Natural killer cell (primary cell): ENCODE measurements around the gene SRSF7. TPM values are rescaled to one million over a fixed set of nuclear protein-coding genes. Genes with fewer than 3 reads are reported as not detected.

ENCODE experiments used
- ATAC-seq, 3 donors: fragments of 150-1000 bp in 2 of 3; fragments of 200-7000 bp in 1 of 3; cut with Tn5 transposase; 1 replicate in 1 of 3; 2 replicates in 2 of 3; pipeline ENCODE4 v1.10.0; 2021; ENCODE audit warnings: mild to moderate bottlenecking in 2 of 3, moderate library complexity in 2 of 3
- DNase-seq, 2 donors: peaks; one replicate each; pipeline versions ENCODE4 v3.0.0 to v3.0.0-alpha.2; 2013 to 2021; ENCODE audit warnings: mixed read lengths in 1 of 2
- H3K27ac ChIP-seq: one replicate; pipeline ENCODE4 v1.5.1; 2013; ENCODE audit warnings: mild to moderate bottlenecking, low read length
- H3K27me3 ChIP-seq: one replicate; pipeline ENCODE4 v1.6.1; 2013; ENCODE audit warnings: low read length; ENCODE audit not compliant: control insufficient read depth, insufficient read depth
- H3K36me3 ChIP-seq: one replicate; pipeline ENCODE4 v1.6.1; 2013; ENCODE audit warnings: low read length; ENCODE audit not compliant: control insufficient read depth, insufficient read depth
- H3K4me1 ChIP-seq: one replicate; pipeline ENCODE4 v1.6.1; 2013; ENCODE audit warnings: low read length; ENCODE audit not compliant: control insufficient read depth, insufficient read depth
- H3K4me3 ChIP-seq: one replicate; pipeline ENCODE4 v1.5.1; 2013; ENCODE audit warnings: low read length
- H3K9me3 ChIP-seq: one replicate; pipeline ENCODE4 v1.6.1; 2013; ENCODE audit warnings: low read length; ENCODE audit not compliant: control insufficient read depth, insufficient read depth
- H3K27ac Mint-ChIP-seq, 2 donors: one replicate each; pipeline ENCODE4 v1.8.0; 2022; ENCODE audit warnings: mild to moderate bottlenecking in 2 of 2, mixed read lengths in 2 of 2, moderate library complexity in 1 of 2
- H3K27me3 Mint-ChIP-seq, 2 donors: one replicate each; pipeline ENCODE4 v1.8.0; 2022; ENCODE audit warnings: low read depth in 2 of 2, mixed read lengths in 2 of 2
- H3K36me3 Mint-ChIP-seq: one replicate; pipeline ENCODE4 v1.8.0; 2022; ENCODE audit warnings: mixed read lengths
- H3K4me1 Mint-ChIP-seq, 2 donors: one replicate each; pipeline ENCODE4 v1.8.0; 2022; ENCODE audit warnings: mixed read lengths in 2 of 2
- H3K4me3 Mint-ChIP-seq: one replicate; pipeline ENCODE4 v1.8.0; 2022; ENCODE audit warnings: mild to moderate bottlenecking, moderate library complexity, mixed read lengths
- H3K9me3 Mint-ChIP-seq, 2 donors: one replicate each; pipeline ENCODE4 v1.8.0; 2022; ENCODE audit warnings: mixed read lengths in 2 of 2
- WGBS: methylation state at CpG from one replicate; pipeline ENCODE4 v1.1.7; 2013; ENCODE audit warnings: missing lambda C conversion rate; ENCODE audit not compliant: insufficient coverage; 5-methylcytosine and 5-hydroxymethylcytosine counted together
- intact Hi-C: fragments of 100-400 bp; cut with micrococcal nuclease; formaldehyde crosslinking; loops from one replicate; pipeline ENCODE4 v1.14.2; 2022
- total RNA-seq, 4 donors: library from RNA; stranded (reverse); fragments of 120-200 nt in 1 of 4; gene quantifications; one replicate each; pipeline versions ENCODE4 v1.2.3 to v1.2.4, GENCODE V29; 2013 to 2022
- TF ChIP-seq, protein P1 (sequence below): fragments of 200-600 bp; IDR thresholded peaks from one replicate; pipeline ENCODE4 v1.8.0; 2022; ENCODE audit warnings: antibody characterized with exemption

SRSF7 gene
- total RNA-seq, 3 donors from 2014 or later (not counting 1 experiment from before 2014, with no cell fraction given), result 323 to 538 (median 359) TPM

DNA sequence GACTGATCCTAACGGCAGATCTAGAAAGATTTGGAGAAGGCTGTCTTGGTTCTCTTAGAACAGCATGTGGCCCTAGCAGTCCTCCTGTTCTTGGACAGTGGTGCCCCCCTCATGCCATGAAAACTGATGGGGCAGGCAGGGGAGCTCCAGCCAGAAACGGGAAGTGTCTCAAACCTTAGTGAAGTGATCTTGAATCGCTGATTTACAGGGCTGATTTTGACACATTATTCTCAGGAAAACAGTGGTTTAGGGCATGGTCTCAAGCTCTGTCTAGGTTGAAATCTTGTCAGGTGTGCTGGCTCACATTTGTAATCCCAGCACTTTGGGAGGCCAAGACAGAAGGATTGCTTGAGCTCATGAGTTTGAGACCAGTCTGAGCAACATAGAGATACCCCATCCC, 37.8 kb downstream of the SRSF7 start:
- H3K4me1 Mint-ChIP-seq, result peaks cover 8 to 11% of the 10 kb centered on the region in 2 donors
- Histone ChIP-seq H3K4me3 (no peak overlapping the region), H3K4me1 (peaks cover 22% of the 10 kb centered on the region), H3K36me3 (no peaks in the 10 kb centered on the region), H3K9me3 (no peaks in the 10 kb centered on the region), H3K27me3 (no peaks in the 10 kb centered on the region), H3K27ac (no peak overlapping the region)
- no peak overlapping the region for H3K4me3 Mint-ChIP-seq
- H3K27me3 Mint-ChIP-seq, result no peaks in the 10 kb centered on the region
- WGBS, result 48% methylated on average over 3 of the region's 3 CpGs
- intact Hi-C loops, result no loop called here
- ATAC-seq (no peak), DNase-seq (no peak)
- peaks cover 3% of the 10 kb centered on the region in 2 donors for H3K9me3 Mint-ChIP-seq
- no peak overlapping the region for H3K27ac Mint-ChIP-seq
- H3K36me3 Mint-ChIP-seq, result no peaks in the 10 kb centered on the region
- TF ChIP-seq, protein P1, sequence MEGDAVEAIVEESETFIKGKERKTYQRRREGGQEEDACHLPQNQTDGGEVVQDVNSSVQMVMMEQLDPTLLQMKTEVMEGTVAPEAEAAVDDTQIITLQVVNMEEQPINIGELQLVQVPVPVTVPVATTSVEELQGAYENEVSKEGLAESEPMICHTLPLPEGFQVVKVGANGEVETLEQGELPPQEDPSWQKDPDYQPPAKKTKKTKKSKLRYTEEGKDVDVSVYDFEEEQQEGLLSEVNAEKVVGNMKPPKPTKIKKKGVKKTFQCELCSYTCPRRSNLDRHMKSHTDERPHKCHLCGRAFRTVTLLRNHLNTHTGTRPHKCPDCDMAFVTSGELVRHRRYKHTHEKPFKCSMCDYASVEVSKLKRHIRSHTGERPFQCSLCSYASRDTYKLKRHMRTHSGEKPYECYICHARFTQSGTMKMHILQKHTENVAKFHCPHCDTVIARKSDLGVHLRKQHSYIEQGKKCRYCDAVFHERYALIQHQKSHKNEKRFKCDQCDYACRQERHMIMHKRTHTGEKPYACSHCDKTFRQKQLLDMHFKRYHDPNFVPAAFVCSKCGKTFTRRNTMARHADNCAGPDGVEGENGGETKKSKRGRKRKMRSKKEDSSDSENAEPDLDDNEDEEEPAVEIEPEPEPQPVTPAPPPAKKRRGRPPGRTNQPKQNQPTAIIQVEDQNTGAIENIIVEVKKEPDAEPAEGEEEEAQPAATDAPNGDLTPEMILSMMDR, result no peak

- H3K9me3 ChIP-seq, result no peaks in the 10 kb centered on the region
- intact Hi-C loops, result no loop called here
- Mint-ChIP-seq H3K27ac (no peak overlapping the region), H3K4me3 (no peak overlapping the region), H3K4me1 (peaks cover 8 to 13% of the 10 kb centered on the region in 2 donors), H3K9me3 (peaks cover 3% of the 10 kb centered on the region in 2 donors), H3K36me3 (no peaks in the 10 kb centered on the region), H3K27me3 (no peaks in the 10 kb centered on the region)
- H3K4me3 ChIP-seq, result no peak overlapping the region
- TF ChIP-seq, protein P1, result no peak
- WGBS, result 71% methylated on average over 3 of the region's 4 CpGs
- H3K27me3 ChIP-seq, result no peaks in the 10 kb centered on the region
- ATAC-seq (no peak), DNase-seq (no peak)
- H3K4me1 ChIP-seq, result peaks cover 23% of the 10 kb centered on the region
- H3K27ac ChIP-seq, result no peak overlapping the region
- H3K36me3 ChIP-seq, result no peaks in the 10 kb centered on the region
These were observed 38.3 kb downstream of the SRSF7 start for GRCh38 chr2:38712871-38713270.

- TF ChIP-seq, protein P1, result no peak
- Mint-ChIP-seq H3K27ac (no peak overlapping the region), H3K36me3 (no peaks in the 10 kb centered on the region), H3K9me3 (peaks cover 3% of the 10 kb centered on the region in 2 donors), H3K4me1 (peaks cover 8 to 13% of the 10 kb centered on the region in 2 donors), H3K27me3 (no peaks in the 10 kb centered on the region), H3K4me3 (no peak overlapping the region)
- Histone ChIP-seq H3K36me3 (no peaks in the 10 kb centered on the region), H3K9me3 (no peaks in the 10 kb centered on the region), H3K4me1 (peaks cover 23% of the 10 kb centered on the region), H3K4me3 (no peak overlapping the region), H3K27ac (no peak overlapping the region), H3K27me3 (no peaks in the 10 kb centered on the region)
- DNase-seq (no peak), ATAC-seq (no peak)
- 96% methylated on average over 5 of the region's 7 CpGs for WGBS
- intact Hi-C loops, result no loop called here
These were observed 38.7 kb downstream of the SRSF7 start for GRCh38 chr2:38712413-38712812.

GRCh38 chr2:38711558-38711957, 39.6 kb downstream of the SRSF7 start:
- H3K27ac Mint-ChIP-seq, result no peak overlapping the region
- peaks cover 23% of the 10 kb centered on the region for H3K4me1 ChIP-seq
- no peaks in the 10 kb centered on the region for H3K27me3 ChIP-seq
- no peaks in the 10 kb centered on the region for H3K27me3 Mint-ChIP-seq
- H3K4me1 Mint-ChIP-seq, result peaks cover 8 to 13% of the 10 kb centered on the region in 2 donors
- H3K9me3 ChIP-seq, result no peaks in the 10 kb centered on the region
- no peaks in the 10 kb centered on the region for H3K36me3 ChIP-seq
- H3K27ac ChIP-seq, result no peak overlapping the region
- H3K4me3 ChIP-seq, result no peak overlapping the region
- no peaks in the 10 kb centered on the region for H3K36me3 Mint-ChIP-seq
- intact Hi-C loops, result no loop called here
- ATAC-seq (no peak), DNase-seq (no peak)
- H3K9me3 Mint-ChIP-seq, result peaks cover 3% of the 10 kb centered on the region in 2 donors
- TF ChIP-seq, protein P1, result no peak
- no peak overlapping the region for H3K4me3 Mint-ChIP-seq
